HCT116 (cell line): ENCODE measurements around the gene CHSY1. TPM values are rescaled to one million over a fixed set of nuclear protein-coding genes. Genes with fewer than 3 reads are reported as not detected.

Experiments
- ATAC-seq: fragments of 200-7000 bp; cut with Tn5 transposase; 2 replicates; pipeline ENCODE4 v1.9.1; 2020; ENCODE audit warnings: mild to moderate bottlenecking, moderate library complexity
- BruUV-seq: library from RNA; stranded (reverse); fragments of 400-500 nt; replicated peaks from 2 replicates; lab custom pipeline; 2021; lab: Mats Ljungman, UMichigan
- CTCF ChIA-PET: fragments of 300-600 bp; sonication (Branson Sonifier 250); formaldehyde crosslinking; loops from one replicate; lab custom pipeline; 2021; ENCODE audit warnings: antibody characterized with exemption; lab: Charles Lee
- POLR2A ChIA-PET: fragments of 300-600, 350-600 bp; sonication (Branson Sonifier 250); formaldehyde crosslinking; loops from one replicate; lab custom pipeline; 2021; ENCODE audit warnings: antibody characterized with exemption; lab: Charles Lee
- RAD21 ChIA-PET, 2 experiments: fragments of 300-600 bp; sonication (Branson Sonifier 250); formaldehyde crosslinking; loops; one replicate each; lab custom pipeline; 2023; ENCODE audit warnings: low total read pairs in 2 of 2; ENCODE audit not compliant: uncharacterized antibody in 2 of 2, unreplicated experiment in 2 of 2, low non-redundant PET in 1 of 2; lab: Charles Lee
- DNase-seq: peaks from one replicate; pipeline ENCODE4 v3.0.0-alpha.2; 2010; ENCODE audit warnings: low read depth, low spot score
- H2AFZ ChIP-seq: fragments of 200-600 bp; shearing (Covaris generic), sonication (generic); 2 replicates; pipeline ENCODE4 v1.6.1; 2017; ENCODE audit warnings: low read depth, mixed run types, mixed read lengths, antibody characterized with exemption, low read length; ENCODE audit not compliant: poor library complexity, severe bottlenecking
- H3K27ac ChIP-seq: 2 replicates; pipeline ENCODE4 v1.5.1; 2012; ENCODE audit warnings: low read depth, low read length
- H3K27me3 ChIP-seq: fragments of 200-600 bp; sonication (generic); 2 replicates; pipeline ENCODE4 v1.6.1; 2016; ENCODE audit warnings: mixed run types, low read length, mixed read lengths; ENCODE audit not compliant: insufficient read depth
- H3K36me3 ChIP-seq, 2 experiments: fragments of 200-500 bp in 1 of 2; fragments of 200-600 bp in 1 of 2; sonication (Bioruptor generic) in 1 of 2; sonication (generic) in 1 of 2; 2 replicates each; pipeline versions ENCODE4 v1.5.1 to v1.6.1; 2014 to 2016; ENCODE audit warnings: low read length in 2 of 2, inconsistent platforms in 1 of 2, mixed read lengths in 1 of 2, mixed run types in 1 of 2; ENCODE audit not compliant: insufficient read depth in 2 of 2, control insufficient read depth in 1 of 2
- H3K4me1 ChIP-seq, 2 experiments: fragments of 200-600 bp in 1 of 2; sonication (generic) in 1 of 2; 2 replicates each; pipeline versions ENCODE4 v1.5.1 to v1.6.1; 2012 to 2017; ENCODE audit warnings: low read length in 2 of 2, inconsistent platforms in 1 of 2, mild to moderate bottlenecking in 1 of 2, mixed read lengths in 1 of 2, mixed run types in 1 of 2, moderate library complexity in 1 of 2; ENCODE audit not compliant: insufficient read depth in 2 of 2, control insufficient read depth in 1 of 2
- H3K4me2 ChIP-seq: fragments of 200-600 bp; sonication (generic); 2 replicates; pipeline ENCODE4 v1.6.1; 2017; ENCODE audit warnings: mixed run types, low read length, mixed read lengths
- H3K4me3 ChIP-seq, 2 experiments: fragments of 200-600 bp in 1 of 2; sonication (generic) in 1 of 2; replicated peaks in 1 of 2; 2 replicates each; pipeline ENCODE4 v1.5.1; 2011 to 2016; ENCODE audit warnings: low read length in 2 of 2, control low read depth in 1 of 2, low read depth in 1 of 2, mild to moderate bottlenecking in 1 of 2, mixed read lengths in 1 of 2, mixed run types in 1 of 2
- H3K79me2 ChIP-seq: fragments of 200-600 bp; sonication (generic); 2 replicates; pipeline ENCODE4 v1.6.1; 2017; ENCODE audit warnings: mild to moderate bottlenecking, mixed run types, low read length, moderate library complexity, mixed read lengths; ENCODE audit not compliant: insufficient read depth
- H3K9ac ChIP-seq: fragments of 200-600 bp; sonication (generic); 2 replicates; pipeline ENCODE4 v1.6.1; 2016; ENCODE audit warnings: low read length, mixed read lengths
- H3K9me2 ChIP-seq: fragments of 200-600 bp; sonication (generic), shearing (Covaris generic); 2 replicates; pipeline ENCODE4 v1.6.1; 2017; ENCODE audit warnings: mixed run types, mild to moderate bottlenecking, moderate library complexity; ENCODE audit not compliant: insufficient read depth
- H3K9me3 ChIP-seq, 2 experiments: fragments of 200-500 bp in 1 of 2; fragments of 200-600 bp in 1 of 2; sonication (Bioruptor generic) in 1 of 2; sonication (generic) in 1 of 2; 2 replicates each; pipeline ENCODE4 v1.6.1; 2014 to 2017; ENCODE audit warnings: low read length in 2 of 2, mixed read lengths in 2 of 2, inconsistent platforms in 1 of 2, low read depth in 1 of 2, mild to moderate bottlenecking in 1 of 2, mixed run types in 1 of 2, moderate library complexity in 1 of 2; ENCODE audit not compliant: control insufficient read depth in 1 of 2, insufficient read depth in 1 of 2
- H4K20me1 ChIP-seq: fragments of 200-600 bp; sonication (generic), shearing (Covaris generic); 2 replicates; pipeline ENCODE4 v1.6.1; 2017; ENCODE audit warnings: mixed run types, mild to moderate bottlenecking, moderate library complexity; ENCODE audit not compliant: insufficient read depth
- CBX3 ChIP-seq: IDR thresholded peaks from 2 replicates; pipeline ENCODE4 v1.6.1; 2012; ENCODE audit warnings: low read depth
- CEBPB ChIP-seq: IDR thresholded peaks from 2 replicates; pipeline ENCODE4 v1.6.1; 2012; ENCODE audit warnings: low read depth
- JUND ChIP-seq: IDR thresholded peaks from 2 replicates; pipeline ENCODE4 v1.6.1; 2012
- MAX ChIP-seq: IDR thresholded peaks from 2 replicates; pipeline ENCODE4 v1.6.1; 2012
- SRF ChIP-seq: IDR thresholded peaks from 2 replicates; pipeline ENCODE4 v1.6.1; 2012; ENCODE audit warnings: low read depth
- TCF7L2 ChIP-seq: IDR thresholded peaks from 2 replicates; pipeline ENCODE4 v1.7.0; 2011; ENCODE audit warnings: borderline replicate concordance, inconsistent platforms; ENCODE audit not compliant: insufficient read depth, insufficient read length; ENCODE audit errors: extremely low read depth
- intact Hi-C: fragments of 100-400 bp; cut with micrococcal nuclease; formaldehyde crosslinking; loops from 2 replicates; pipeline ENCODE4 v1.10.0; 2022
- total RNA-seq: library from RNA; stranded (reverse); gene quantifications from one replicate; pipeline ENCODE4 v1.2.1, GENCODE V29; 2021; ENCODE audit not compliant: unreplicated experiment
- TF ChIP-seq, protein P1 (sequence below): IDR thresholded peaks from 2 replicates; pipeline ENCODE4 v1.6.1; 2012

CHSY1 gene
- total RNA-seq, 1 experiment from 2014 or later = 25.4 TPM

- ATAC-seq = no peak
- no peak overlapping the region for H3K27ac ChIP-seq
- H3K79me2 ChIP-seq = no peaks in the 10 kb centered on the region
- H3K9me3 ChIP-seq = no peaks in the 10 kb centered on the region
- intact Hi-C loops = no loop called here
- TF ChIP-seq JUND (no peak), SRF (no peak), CEBPB (no peak), CBX3 (no peak)
- TF ChIP-seq, protein P1, sequence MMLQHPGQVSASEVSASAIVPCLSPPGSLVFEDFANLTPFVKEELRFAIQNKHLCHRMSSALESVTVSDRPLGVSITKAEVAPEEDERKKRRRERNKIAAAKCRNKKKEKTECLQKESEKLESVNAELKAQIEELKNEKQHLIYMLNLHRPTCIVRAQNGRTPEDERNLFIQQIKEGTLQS = no peak
- TF ChIP-seq, all 23 proteins: peak for 0
- no peak overlapping the region for H2AFZ ChIP-seq
- H3K9me2 ChIP-seq = no peaks in the 10 kb centered on the region
- H3K4me2 ChIP-seq = no peak overlapping the region
- H3K27me3 ChIP-seq = no peaks in the 10 kb centered on the region
- H3K36me3 ChIP-seq = no peaks in the 10 kb centered on the region
- ChIA-PET RAD21 (no interaction called here), POLR2A (no interaction called here), CTCF (no interaction called here)
- no TSS peak for BruUV-seq
- no peaks in the 10 kb centered on the region for H4K20me1 ChIP-seq
- H3K9ac ChIP-seq = no peak overlapping the region
- DNase-seq = no peak
- H3K4me1 ChIP-seq = no peaks in the 10 kb centered on the region
- no peak overlapping the region for H3K4me3 ChIP-seq
Measured at GRCh38 chr15:101148881-101149664, 102.8 kb downstream of the CHSY1 start.

DNA sequence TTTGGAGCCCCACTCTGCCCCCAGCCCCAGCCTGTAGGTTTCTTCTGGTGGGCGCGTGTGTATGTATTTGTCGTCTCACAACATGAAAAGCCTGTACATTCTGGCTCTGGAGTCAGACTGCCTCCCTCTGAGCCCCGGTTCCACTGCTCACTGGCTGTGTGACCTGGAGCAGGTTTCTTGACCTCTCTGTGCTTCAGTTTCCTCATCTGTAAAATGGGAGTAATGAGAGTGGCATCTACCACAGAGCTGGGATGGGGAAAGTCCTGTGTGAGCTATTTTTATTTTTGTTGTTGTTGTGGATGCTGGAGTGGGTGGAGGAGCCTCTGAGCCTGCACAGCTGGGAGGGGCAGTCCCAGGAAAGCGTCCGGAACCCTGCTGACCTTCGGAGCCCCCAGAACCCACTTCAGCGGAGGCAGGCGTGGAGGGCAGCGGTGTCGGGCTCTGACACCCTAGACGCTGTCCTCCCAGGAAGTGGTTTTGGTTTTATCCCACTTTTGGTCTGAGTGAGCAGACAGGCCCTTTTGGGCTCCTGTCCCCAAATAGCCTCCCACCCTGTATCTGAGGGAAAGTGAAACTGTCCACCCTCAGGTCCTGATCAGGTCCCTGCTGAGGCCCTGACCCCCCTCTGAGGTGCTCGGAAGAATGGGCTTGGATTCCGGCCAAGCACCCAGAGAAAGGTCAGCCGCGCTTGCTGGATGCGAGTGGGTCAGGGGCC lies 103.5 kb downstream of the CHSY1 start:
- CTCF ChIA-PET = no interaction called here
- Histone ChIP-seq H3K9me2 (no peaks in the 10 kb centered on the region), H3K9me3 (no peaks in the 10 kb centered on the region), H3K79me2 (no peaks in the 10 kb centered on the region), H2AFZ (no peak overlapping the region), H3K27me3 (no peaks in the 10 kb centered on the region), H3K4me2 (no peak overlapping the region), H3K4me1 (no peaks in the 10 kb centered on the region), H3K36me3 (no peaks in the 10 kb centered on the region), H4K20me1 (no peaks in the 10 kb centered on the region), H3K4me3 (no peak overlapping the region), H3K9ac (no peak overlapping the region), H3K27ac (no peak overlapping the region)
- POLR2A ChIA-PET = no interaction called here
- no TSS peak for BruUV-seq
- DNase-seq (no peak), ATAC-seq (no peak)
- RAD21 ChIA-PET = no interaction called here
- intact Hi-C loops = no loop called here
- TF ChIP-seq, protein P1 = no peak
- TF ChIP-seq TCF7L2 (no peak), MAX (no peak)
